HL-60 (cell line): ENCODE results near the gene CRELD2.

Experiments used
- CTCF ChIP-seq: IDR thresholded peaks from one replicate; pipeline ENCODE4 v1.5.1; 2011; ENCODE audit warnings: low read length, control low read depth, inconsistent platforms; ENCODE audit not compliant: insufficient read depth
- GABPA ChIP-seq: IDR thresholded peaks from 2 replicates; pipeline ENCODE4 v1.6.1; 2012; ENCODE audit warnings: low read depth
- POLR2AphosphoS5 ChIP-seq: IDR thresholded peaks from 2 replicates; pipeline ENCODE4 v1.6.1; 2012; ENCODE audit warnings: low read depth
- REST ChIP-seq: IDR thresholded peaks from 2 replicates; pipeline ENCODE4 v1.6.1; 2012; ENCODE audit warnings: low read depth; ENCODE audit not compliant: insufficient replicate concordance

- TF ChIP-seq REST (no peak), CTCF (no peak), GABPA (no peak), POLR2AphosphoS5 (no peak)
Measured at GRCh38 chr22:49968831-49969661, 50.6 kb downstream of the CRELD2 start.
